GM19351 (cell line): Measurements from ENCODE around the gene MTFR2.

ENCODE experiments used
- ATAC-seq: cut with Tn5 transposase; IDR thresholded peaks from one replicate; pipeline ENCODE4 v1.9.1; 2021; ENCODE audit warnings: mild to moderate bottlenecking, moderate library complexity; ENCODE audit not compliant: unreplicated experiment

Gene MTFR2

GRCh38 chr6:136249811-136250685 lies at the start of gene MTFR2:
Gene MTFR2 (minus strand): TSS chr6:136250311. CDS start chr6:136249099, 1,212 bp downstream.
- peak; percentile 90 for ATAC-seq

- ATAC-seq: no peak
These were observed 44.5 kb upstream of the MTFR2 start for GRCh38 chr6:136294621-136295020.

DNA sequence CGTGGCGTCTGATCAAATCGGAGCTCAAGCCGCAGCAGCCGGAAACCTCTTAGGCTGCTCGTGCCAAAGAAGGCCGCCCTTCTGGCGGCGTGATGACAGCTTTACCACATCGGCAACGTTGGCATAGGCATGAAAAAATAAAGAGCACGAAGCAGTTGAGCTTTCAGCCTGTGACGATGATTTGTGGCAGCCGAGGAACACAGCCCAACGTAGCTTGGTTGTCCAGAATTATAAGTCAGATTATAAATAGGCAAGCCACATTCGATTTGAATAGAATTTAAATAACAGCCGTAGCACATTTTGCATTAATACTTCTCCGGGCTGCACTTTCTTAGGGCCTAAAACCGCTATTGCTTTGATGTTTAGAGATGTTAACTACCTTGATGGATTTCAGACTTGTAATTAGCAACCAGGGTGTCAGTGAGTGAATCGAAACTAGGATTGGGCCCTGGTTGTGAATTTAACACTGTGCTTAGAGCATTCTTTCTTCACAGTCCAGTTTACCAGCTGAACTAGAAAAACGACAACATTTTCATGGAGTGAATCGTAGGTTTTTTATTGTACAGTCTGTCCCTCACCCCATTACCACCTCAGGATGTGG lies 40.4 kb upstream of the MTFR2 start:
- peak; percentile 22 for ATAC-seq

DNA sequence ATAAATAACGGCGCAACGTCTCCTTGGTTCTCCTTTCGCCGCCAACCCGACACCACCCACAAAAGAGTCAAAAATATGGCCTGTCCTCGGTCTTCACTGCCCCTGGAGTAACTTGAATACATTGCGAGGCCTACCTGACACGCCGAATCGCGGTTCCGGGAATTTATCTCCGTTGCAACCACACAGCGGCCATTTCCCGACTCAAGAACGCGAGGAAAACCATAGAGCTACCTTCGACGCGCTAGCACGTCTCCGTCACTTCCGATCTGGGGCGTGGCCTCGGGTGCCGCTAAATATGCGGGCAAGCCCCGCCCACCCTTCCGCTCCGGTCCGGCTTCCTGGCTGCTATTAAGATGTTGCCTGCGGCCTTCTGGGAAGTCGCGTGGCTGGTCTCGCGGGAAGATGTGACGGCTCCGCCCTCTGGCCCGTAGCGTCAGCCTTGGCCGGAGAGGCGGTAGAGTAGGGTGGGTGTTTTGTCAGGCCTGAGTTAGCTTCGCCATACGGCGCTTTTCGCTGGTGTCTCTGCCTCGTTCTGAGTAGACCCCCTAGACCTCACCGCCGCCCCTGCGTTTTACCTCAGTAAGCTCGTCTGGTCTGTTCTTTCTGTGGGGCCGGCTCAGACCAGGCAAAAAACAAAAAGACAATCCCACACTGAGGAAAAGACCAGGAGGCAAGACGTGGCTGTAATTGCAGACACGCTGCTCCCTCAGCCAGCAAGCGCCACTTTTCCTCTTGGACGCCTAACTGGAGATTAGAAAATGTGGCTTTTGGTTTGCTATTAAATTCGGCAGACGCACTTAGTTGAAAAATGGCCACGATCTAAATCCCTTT lies 39.7 kb upstream of the MTFR2 start, which contains the start of gene BCLAF1:
BCLAF1 (minus strand) TSS at position 268 of the 831 bp plus-strand sequence. CDS start 9,980 bp downstream, outside the sequence.
- ATAC-seq: peak; percentile 84

DNA sequence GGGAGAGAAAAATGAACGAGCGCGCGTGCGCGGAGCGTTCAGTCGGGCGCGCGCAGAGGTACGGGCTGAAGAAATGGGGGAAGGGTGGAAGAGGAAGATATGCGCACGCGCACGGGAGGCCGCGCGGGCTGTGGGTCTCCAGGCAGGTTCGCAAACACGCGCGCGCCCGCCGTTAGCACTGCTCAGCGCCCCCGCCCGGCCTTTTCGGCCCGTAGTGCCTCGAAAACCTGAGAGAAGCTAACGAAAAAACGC lies 39.1 kb upstream of the MTFR2 start:
- peak; percentile 32 for ATAC-seq

DNA sequence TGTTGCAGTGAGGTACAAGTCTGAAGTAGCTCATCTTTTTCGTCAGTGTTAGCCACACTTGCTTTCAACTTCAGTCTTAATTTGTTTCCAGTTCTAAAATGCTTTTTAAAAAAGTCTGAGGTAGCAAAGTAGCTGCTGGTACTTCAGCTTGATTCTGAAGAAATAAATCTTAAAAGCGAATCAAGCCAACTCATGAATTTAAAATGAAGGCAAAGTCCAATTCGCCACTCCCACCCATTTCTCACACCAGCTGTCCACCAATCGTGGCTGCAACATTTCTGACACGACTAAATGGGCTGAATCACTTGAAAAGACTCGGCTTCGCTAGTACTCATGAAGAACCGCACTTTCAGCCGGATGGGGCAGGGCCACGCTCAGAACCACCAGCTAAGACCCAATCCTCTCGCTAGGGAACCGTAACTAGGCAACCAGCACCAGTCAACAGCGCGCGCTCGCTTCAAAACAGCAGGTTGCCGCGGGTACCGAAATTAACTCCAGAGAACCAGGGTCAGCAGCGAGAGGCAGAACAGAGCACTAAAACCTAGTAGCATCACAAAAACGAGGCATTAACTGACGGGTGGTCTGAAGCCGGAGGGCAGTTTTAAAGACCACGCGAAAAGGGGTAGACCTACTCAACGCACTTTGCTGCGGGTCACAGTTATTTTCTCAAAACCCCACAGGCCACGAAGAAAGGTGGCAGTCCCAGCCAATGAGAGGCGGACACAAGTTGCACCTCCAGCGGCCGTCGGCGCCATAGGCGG lies 38.6 kb upstream of the MTFR2 start:
- peak; percentile 45 for ATAC-seq

DNA sequence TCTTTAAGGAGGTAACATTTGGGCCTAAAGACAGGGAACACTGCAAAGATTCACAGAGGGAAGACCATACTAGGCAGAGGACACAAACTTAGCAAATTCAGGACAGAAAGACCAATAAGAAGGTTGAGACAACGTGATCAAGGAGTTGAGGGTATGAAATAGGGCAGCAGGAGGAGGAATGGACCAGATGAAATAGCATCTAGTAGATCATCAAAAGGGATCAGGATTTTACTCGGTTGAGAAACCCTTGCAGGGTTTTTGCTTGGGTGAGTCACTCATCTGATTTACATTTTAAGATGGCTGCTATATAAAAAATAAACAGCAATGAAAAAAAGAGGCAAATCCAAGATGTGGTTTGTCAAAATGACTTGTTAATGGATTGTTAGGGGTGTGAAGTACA lies 34.8 kb upstream of the MTFR2 start:
- ATAC-seq: no peak

- ATAC-seq: no peak
These were observed 32.8 kb upstream of the MTFR2 start for GRCh38 chr6:136282906-136283305.

GRCh38 chr6:136280032-136280609 lies 30.0 kb upstream of the MTFR2 start:
- ATAC-seq: no peak

- no peak for ATAC-seq
These were observed 24.0 kb upstream of the MTFR2 start for GRCh38 chr6:136274062-136274461.

DNA sequence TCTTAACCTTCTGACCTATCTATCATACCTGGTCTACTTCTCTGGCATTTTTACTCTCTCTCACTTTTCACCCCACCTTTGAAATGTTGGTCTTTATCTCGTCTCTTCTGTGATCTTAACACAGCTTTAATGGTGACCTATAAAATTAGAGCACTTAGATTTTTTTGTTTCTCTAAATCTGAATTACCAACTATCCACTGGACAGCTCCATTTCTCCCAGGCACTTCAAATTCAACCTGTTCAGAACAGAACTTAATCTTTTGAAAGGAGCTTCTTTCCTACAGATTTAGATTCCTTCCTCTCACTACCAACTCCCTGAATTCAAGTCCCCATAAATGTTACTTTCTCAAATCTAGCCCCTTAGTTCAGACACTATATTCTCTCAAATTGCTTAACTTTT lies 15.0 kb upstream of the MTFR2 start:
- ATAC-seq: no peak

- ATAC-seq: no peak
These were observed 12.8 kb upstream of the MTFR2 start for GRCh38 chr6:136262940-136263339.

DNA sequence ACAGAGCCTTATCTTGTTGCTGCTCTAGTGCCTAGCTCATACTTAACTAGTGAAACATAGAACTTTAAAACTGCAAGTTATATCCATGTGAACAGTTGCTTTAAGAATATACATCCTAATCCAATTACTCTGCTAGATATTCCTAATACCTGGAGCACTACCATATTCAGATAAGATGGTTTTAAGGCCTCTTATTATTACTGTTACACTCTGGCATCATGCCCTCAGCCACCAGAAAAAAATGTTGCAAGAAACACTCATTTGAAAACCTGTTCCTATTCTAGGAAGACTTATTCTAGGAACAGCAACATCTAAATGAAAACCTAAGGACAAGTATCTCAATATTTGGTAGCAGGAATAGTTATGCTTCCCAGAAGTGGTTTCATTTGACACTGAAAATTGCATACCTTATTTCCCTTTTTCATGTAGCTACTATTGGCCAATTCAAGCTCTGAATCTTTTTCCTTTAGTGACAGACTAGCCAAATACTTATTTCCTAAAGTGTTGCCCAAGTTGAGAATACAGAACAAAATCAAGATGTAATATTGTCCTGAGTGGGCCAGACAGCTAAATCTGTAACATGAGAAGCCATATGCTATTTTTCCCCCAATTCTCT lies 4.8 kb upstream of the MTFR2 start:
- no peak for ATAC-seq

- no peak for ATAC-seq
These were observed 3.6 kb upstream of the MTFR2 start for GRCh38 chr6:136253734-136254133.

DNA sequence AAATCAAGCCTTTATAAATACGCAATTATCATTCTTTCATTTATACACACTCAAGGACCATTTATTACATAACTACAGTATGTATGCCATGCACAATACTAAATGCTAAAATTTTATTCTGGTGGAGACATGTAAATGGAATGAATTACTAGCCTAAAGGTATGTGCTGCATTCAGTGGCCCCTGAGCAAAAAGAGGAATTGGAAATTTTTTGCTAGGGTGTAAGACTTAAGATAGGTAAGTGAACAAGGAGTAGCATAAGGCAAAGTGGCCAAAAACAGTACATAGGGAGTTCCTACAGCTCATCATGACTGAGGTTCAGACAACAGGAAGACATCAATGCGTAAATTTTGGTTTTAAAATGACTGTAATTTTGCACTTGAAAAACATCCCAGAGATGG lies 2.3 kb upstream of the MTFR2 start:
- ATAC-seq: no peak

GRCh38 chr6:136251394-136251793 lies 1.3 kb upstream of the MTFR2 start:
- ATAC-seq: no peak

DNA sequence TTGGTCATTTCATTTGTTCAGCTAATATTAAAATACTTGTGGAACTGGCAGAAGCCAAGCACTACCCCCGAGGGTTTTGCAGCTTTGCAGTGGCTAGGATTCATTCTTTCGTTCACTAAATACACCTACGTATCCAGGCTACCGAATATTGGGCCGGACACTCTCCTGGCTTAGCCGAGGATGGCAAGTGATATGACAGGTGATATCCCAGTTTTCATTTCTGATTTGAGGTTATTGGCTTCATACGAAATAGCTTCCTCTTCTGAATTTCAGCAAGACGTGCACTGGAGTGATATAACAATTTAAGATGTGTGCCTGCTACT lies 536 bp upstream of the MTFR2 start:
- ATAC-seq: peak; percentile 12

DNA sequence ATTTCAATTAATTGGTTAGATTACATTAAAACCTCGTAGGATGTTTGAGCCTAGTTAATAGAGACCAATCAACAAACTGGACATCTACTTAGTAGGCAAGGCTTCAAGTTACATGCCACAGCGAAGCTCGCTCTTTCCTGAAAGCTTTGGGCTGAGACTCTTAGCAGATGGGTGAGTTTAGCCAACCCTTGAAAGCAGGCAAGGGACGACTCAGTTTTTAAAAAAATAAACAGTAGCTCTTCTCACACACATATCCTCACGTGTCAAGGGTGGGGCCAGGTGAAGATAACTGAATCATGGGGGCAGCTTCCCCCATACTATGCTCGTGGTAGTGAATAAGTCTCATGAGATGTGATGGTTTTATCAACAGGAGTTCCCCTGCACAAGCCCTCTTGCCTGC lies 775 bp downstream of the MTFR2 start:
- ATAC-seq: no peak

- no peak for ATAC-seq
These were observed 6.0 kb downstream of the MTFR2 start for GRCh38 chr6:136244061-136244616.
